Measurements from ENCODE around the gene TOLLIP. TPM values are rescaled to one million over a fixed set of nuclear protein-coding genes. Genes with fewer than 3 reads are reported as not detected.

The TOLLIP gene
- total RNA-seq, 4 donors from 2014 or later, result 53.0 to 106 (median 63.6) TPM

- intact Hi-C loops (cut with DNase I), result no loop called here
These were observed 37.4 kb upstream of the TOLLIP start for GRCh38 chr11:1346669-1347390.

DNA sequence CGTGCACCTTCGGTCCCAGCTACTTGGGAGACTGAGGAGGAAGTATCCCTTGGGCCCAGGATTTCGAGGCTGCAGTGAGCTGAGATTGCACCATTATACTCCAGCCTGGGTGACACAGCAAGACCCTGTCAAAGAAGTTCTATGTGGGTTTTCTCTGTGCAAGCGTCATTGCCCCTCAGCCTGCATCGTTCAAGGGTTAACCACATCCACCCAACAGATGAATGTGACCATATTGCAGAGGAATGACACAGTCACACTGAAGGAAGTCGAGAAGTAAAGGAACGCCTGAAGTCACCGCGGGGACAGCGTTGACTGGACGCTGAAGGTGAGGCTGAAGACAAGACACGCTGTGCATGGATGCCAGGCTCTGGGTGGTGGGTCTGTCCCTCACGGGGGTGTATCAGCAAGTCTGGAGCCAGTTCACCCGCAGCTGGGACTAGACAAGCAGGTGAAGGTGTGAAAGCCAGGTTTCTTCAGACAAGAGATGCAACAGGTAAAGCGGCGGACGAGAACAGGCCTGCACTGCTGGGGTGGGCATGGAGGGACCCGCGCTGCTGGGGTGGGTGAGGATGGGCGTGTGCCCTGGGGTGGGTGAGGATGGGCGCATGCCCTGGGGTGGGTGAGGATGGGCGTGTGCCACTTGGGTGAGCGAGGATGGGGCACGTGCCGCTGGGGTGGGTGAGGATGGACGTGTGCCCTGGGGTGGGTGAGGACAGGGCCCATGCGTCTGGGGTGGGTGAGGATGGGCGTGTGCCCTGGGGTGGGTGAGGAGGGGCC is 36.5 kb upstream of the TOLLIP start:
- no peak overlapping the region for H3K27ac ChIP-seq
- H3K4me1 ChIP-seq, result peaks cover 0 to 3% (median 0%) of the 10 kb centered on the region in 3 donors
- intact Hi-C loops (cut with DNase I), result no loop called here
- no peak for TF ChIP-seq POLR2A (IDR thresholded peaks at IDR 0.05)
- TF ChIP-seq, protein P1, sequence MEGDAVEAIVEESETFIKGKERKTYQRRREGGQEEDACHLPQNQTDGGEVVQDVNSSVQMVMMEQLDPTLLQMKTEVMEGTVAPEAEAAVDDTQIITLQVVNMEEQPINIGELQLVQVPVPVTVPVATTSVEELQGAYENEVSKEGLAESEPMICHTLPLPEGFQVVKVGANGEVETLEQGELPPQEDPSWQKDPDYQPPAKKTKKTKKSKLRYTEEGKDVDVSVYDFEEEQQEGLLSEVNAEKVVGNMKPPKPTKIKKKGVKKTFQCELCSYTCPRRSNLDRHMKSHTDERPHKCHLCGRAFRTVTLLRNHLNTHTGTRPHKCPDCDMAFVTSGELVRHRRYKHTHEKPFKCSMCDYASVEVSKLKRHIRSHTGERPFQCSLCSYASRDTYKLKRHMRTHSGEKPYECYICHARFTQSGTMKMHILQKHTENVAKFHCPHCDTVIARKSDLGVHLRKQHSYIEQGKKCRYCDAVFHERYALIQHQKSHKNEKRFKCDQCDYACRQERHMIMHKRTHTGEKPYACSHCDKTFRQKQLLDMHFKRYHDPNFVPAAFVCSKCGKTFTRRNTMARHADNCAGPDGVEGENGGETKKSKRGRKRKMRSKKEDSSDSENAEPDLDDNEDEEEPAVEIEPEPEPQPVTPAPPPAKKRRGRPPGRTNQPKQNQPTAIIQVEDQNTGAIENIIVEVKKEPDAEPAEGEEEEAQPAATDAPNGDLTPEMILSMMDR (IDR thresholded peaks at IDR 0.05), result no peak
- no peaks in the 10 kb centered on the region for H3K36me3 ChIP-seq
- DNase-seq, result no peak
- H3K9me3 ChIP-seq, result no peaks in the 10 kb centered on the region
- 68 to 78% methylated on average over 13 to 22 of the region's 28 CpGs for WGBS, 2 donors
- H3K4me3 ChIP-seq, result no peak overlapping the region
- peaks cover 0 to 25% (median 0%) of the 10 kb centered on the region in 4 donors for H3K27me3 ChIP-seq

More at GRCh38 chr11:1346669-1347390, 37.4 kb upstream of the TOLLIP start:
- Histone ChIP-seq H3K4me3 (no peak overlapping the region), H3K27me3 (peaks cover 0 to 25% (median 0%) of the 10 kb centered on the region in 4 donors), H3K36me3 (no peaks in the 10 kb centered on the region), H3K4me1 (peaks cover 0 to 3% (median 0%) of the 10 kb centered on the region in 3 donors), H3K27ac (no peak overlapping the region), H3K9me3 (no peaks in the 10 kb centered on the region)
- DNase-seq, result no peak
- WGBS, 2 donors, result 77 to 80% methylated on average over 20 to 23 of the region's 28 CpGs
- TF ChIP-seq, protein P1 (IDR thresholded peaks at IDR 0.05), result no peak
- TF ChIP-seq POLR2A (IDR thresholded peaks at IDR 0.05), result no peak

GRCh38 chr11:1344056-1344635 is 34.7 kb upstream of the TOLLIP start:
- intact Hi-C loops (cut with DNase I), result no loop called here
- Histone ChIP-seq H3K27me3 (peaks cover 0 to 7% (median 0%) of the 10 kb centered on the region in 4 donors), H3K4me1 (peaks cover 0 to 3% (median 0%) of the 10 kb centered on the region in 3 donors), H3K27ac (no peak overlapping the region), H3K36me3 (no peaks in the 10 kb centered on the region), H3K9me3 (no peaks in the 10 kb centered on the region), H3K4me3 (no peak overlapping the region)
- WGBS, 2 donors, result 78 to 80% methylated on average over 12 to 25 of the region's 26 CpGs
- DNase-seq, result no peak
- no peak for TF ChIP-seq POLR2A (IDR thresholded peaks at IDR 0.05)
- TF ChIP-seq, protein P1 (IDR thresholded peaks at IDR 0.05), result no peak

- DNase-seq, result no peak
- WGBS, 2 donors, result 60 to 75% methylated on average over 20 of the region's 25 CpGs
- intact Hi-C loops (cut with DNase I), result no loop called here
These were observed 34.1 kb upstream of the TOLLIP start for GRCh38 chr11:1343391-1344055.

More at GRCh38 chr11:1343391-1344055, 34.1 kb upstream of the TOLLIP start:
- Histone ChIP-seq H3K9me3 (no peaks in the 10 kb centered on the region), H3K27me3 (peaks cover 0 to under 1% (median 0%) of the 10 kb centered on the region in 4 donors), H3K27ac (no peak overlapping the region), H3K4me1 (peaks cover 0 to 3% (median 0%) of the 10 kb centered on the region in 3 donors), H3K4me3 (no peak overlapping the region), H3K36me3 (no peaks in the 10 kb centered on the region)
- TF ChIP-seq POLR2A (IDR thresholded peaks at IDR 0.05), result no peak
- TF ChIP-seq, protein P1 (IDR thresholded peaks at IDR 0.05), result no peak

All from esophagus squamous epithelium (tissue), 5 donors.